ENCODE results near the gene NCKAP5. TPM values are rescaled to one million over a fixed set of nuclear protein-coding genes. Genes with fewer than 3 reads are reported as not detected.

The NCKAP5 gene
- total and polyA plus RNA-seq, 2 donors (not counting 1 experiment from before 2014, with no cell fraction given), result not detected

DNA sequence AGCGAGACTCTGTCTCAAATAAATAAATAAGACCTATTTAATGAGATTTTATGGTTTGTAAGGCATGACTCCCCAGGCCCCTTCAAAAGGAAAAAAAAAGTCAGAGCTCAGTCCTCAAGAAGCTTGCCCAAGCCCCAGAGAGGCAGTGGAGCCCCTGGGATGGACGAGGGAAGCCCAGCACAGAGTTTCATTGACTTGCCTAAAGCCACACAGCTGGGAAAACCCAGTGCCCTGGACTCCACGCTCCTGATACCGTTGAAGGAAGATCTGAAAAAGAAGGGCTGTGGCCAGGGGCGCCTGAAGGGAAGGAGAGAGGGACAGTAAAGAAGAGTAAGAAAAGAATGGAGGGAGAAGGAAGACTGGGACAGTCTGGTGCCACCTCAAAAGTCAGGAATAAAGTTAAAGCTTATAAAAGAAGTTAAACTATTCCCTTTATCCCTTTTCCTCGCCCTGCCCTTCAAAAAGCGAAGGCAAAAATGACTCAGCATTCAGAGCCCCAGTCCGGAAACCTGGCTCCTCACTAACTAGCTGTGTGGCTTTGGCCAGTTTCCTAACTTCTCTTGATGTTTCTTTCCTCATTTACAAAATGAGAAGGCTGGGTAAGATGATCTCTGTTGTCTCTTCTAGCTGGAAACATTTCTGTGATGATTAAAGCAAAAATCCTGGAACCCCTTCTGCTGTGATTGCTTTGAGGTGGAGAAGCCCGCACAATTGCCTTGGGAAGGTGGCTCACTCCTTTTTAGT, 945.0 kb downstream of the NCKAP5 start:
- H3K4me3 ChIP-seq (ENCODE audit: control extremely low read depth in 1 of 5, extremely low read depth in 1 of 5, insufficient read depth in 1 of 5, low read depth in 2 of 5, low read length in 4 of 5), result no peak overlapping the region
- DNase-seq (no peak), ATAC-seq (ENCODE audit: low read depth) (no peak)
- Mint-ChIP-seq H3K27me3 (no peaks in the 10 kb centered on the region), H3K4me1 (no peaks in the 10 kb centered on the region), H3K9me3 (ENCODE audit: insufficient read depth) (no peaks in the 10 kb centered on the region), H3K27ac (no peak overlapping the region), H3K4me3 (no peak overlapping the region)
- intact Hi-C loops (cut with micrococcal nuclease), result no loop called here
- TF ChIP-seq CTCF (IDR thresholded peaks at IDR 0.05) (no peak), EZH2 (IDR thresholded peaks at IDR 0.05; ENCODE audit: borderline replicate concordance, insufficient read depth, low read depth, low read length, poor library complexity, severe bottlenecking) (no peak)
- H3K9ac ChIP-seq (ENCODE audit: low read length), result no peak overlapping the region
- ChIA-PET POLR2A (no interaction called here), CTCF (interaction anchor here (0.6 to 1.1 kb wide), 2 partner anchors 34 to 156 kb away, joined by 3 read pairs; no protein-coding TSS in a partner anchor)
- no peaks in the 10 kb centered on the region for H3K4me1 ChIP-seq (ENCODE audit: control insufficient read depth in 2 of 2, insufficient read depth in 2 of 2, low read length in 2 of 2)
- peaks cover 0 to 9% (median 0%) of the 10 kb centered on the region in 3 donors for H3K9me3 ChIP-seq (ENCODE audit: control extremely low read depth in 1 of 3, control insufficient read depth in 2 of 3, insufficient read depth in 1 of 3, low read length in 2 of 3)
- H3K27me3 ChIP-seq (replicated peaks in 1 of 4; ENCODE audit: control extremely low read depth in 1 of 4, control insufficient read depth in 3 of 4, insufficient read depth in 4 of 4, low read length in 3 of 4), result no peaks in the 10 kb centered on the region
- no peak overlapping the region for H2AFZ ChIP-seq (ENCODE audit: insufficient read depth, low read depth, low read length, poor library complexity, severe bottlenecking)
- H3K79me2 ChIP-seq (ENCODE audit: control insufficient read depth, insufficient read depth, low read length), result no peaks in the 10 kb centered on the region
- H3K27ac ChIP-seq (ENCODE audit: low read length in 2 of 2), result no peak overlapping the region
- H3K36me3 ChIP-seq (replicated peaks in 1 of 2; ENCODE audit: control extremely low read depth in 1 of 2, control insufficient read depth in 1 of 2, extremely low read depth in 1 of 2, insufficient read depth in 2 of 2, low read length in 1 of 2), result no peaks in the 10 kb centered on the region
- no peak overlapping the region for H3K4me2 ChIP-seq (replicated peaks; ENCODE audit: low read depth, low read length, poor library complexity, severe bottlenecking)
- H4K20me1 ChIP-seq (ENCODE audit: control insufficient read depth, insufficient read depth, low read length, poor library complexity, severe bottlenecking), result no peaks in the 10 kb centered on the region
- 77% methylated on average over 4 of the region's 9 CpGs for WGBS (ENCODE audit: insufficient coverage)

Small RNA genes lying within 50 kb of the gene (small RNA-seq; reads per million reads assigned to genes)
- gene AC016909.1 (ENCODE audit: insufficient read length, low read depth, low replicate concordance) (not detected), gene RN7SKP154 (ENCODE audit: insufficient read length, low read depth, low replicate concordance) (not detected), gene RNU6-579P (ENCODE audit: insufficient read length, low read depth, low replicate concordance) (not detected)
